ENCODE data around the gene IRS1.
"Not testable (repeated sequence)": the region's sequence is repeated elsewhere in the genome, so short reads cannot be mapped to it uniquely, and the experiment has no call there.

Gene IRS1, protein sequence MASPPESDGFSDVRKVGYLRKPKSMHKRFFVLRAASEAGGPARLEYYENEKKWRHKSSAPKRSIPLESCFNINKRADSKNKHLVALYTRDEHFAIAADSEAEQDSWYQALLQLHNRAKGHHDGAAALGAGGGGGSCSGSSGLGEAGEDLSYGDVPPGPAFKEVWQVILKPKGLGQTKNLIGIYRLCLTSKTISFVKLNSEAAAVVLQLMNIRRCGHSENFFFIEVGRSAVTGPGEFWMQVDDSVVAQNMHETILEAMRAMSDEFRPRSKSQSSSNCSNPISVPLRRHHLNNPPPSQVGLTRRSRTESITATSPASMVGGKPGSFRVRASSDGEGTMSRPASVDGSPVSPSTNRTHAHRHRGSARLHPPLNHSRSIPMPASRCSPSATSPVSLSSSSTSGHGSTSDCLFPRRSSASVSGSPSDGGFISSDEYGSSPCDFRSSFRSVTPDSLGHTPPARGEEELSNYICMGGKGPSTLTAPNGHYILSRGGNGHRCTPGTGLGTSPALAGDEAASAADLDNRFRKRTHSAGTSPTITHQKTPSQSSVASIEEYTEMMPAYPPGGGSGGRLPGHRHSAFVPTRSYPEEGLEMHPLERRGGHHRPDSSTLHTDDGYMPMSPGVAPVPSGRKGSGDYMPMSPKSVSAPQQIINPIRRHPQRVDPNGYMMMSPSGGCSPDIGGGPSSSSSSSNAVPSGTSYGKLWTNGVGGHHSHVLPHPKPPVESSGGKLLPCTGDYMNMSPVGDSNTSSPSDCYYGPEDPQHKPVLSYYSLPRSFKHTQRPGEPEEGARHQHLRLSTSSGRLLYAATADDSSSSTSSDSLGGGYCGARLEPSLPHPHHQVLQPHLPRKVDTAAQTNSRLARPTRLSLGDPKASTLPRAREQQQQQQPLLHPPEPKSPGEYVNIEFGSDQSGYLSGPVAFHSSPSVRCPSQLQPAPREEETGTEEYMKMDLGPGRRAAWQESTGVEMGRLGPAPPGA (N-terminal part only)

GRCh38 chr2:226799211-226799975 is at the start of gene IRS1:
IRS1 (minus strand) TSS chr2:226799820; CDS start chr2:226798738, 1,082 bp downstream.
- Histone ChIP-seq H3K36me3 (replicated peaks) (no peaks in the 10 kb centered on the region), H3K27me3 (ENCODE audit: low read depth) (no peaks in the 10 kb centered on the region), H3K4me1 (no peaks in the 10 kb centered on the region), H3K9me3 (no peaks in the 10 kb centered on the region), H3K4me3 (peak within 1 kb of the TSS; percentile 60)
- DNase-seq (ENCODE audit: low spot score in 2 of 2), result peak; percentile 68 to 79
- in situ Hi-C loops (cut with MboI; ENCODE audit: low sequenced_read_pairs), result loop anchor here (10.0 to 25.0 kb wide), 2 partner anchors 185 to 1137 kb away; no protein-coding TSS in a partner anchor

DNA sequence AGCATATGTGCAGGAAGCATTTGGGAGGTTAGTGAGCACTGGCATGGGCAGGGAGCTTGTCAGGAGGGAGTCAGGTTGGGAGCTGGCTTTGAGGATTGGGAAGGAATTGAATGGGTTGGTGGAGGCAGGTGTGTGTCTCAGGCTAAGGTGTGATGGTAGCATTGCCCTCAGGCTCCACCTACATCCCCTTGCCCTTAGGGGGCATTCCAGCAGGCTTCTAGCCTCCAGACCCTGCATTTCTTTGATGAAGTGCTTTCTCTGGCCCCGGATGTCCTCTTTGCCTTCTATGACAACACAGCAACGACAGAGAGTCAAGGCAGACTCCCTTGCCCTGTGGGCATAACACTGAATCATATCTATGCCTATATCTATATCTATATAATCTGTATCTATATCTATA is 49.7 kb upstream of the IRS1 start:
- Histone ChIP-seq H3K4me3 (no peak overlapping the region), H3K9me3 (no peaks in the 10 kb centered on the region), H3K4me1 (no peaks in the 10 kb centered on the region), H3K36me3 (replicated peaks) (no peaks in the 10 kb centered on the region), H3K27me3 (ENCODE audit: low read depth) (peaks cover 2% of the 10 kb centered on the region; the same call in 1 of the 2 replicates)
- DNase-seq (ENCODE audit: low spot score in 2 of 2), result no peak
- in situ Hi-C loops (cut with MboI; ENCODE audit: low sequenced_read_pairs), result no loop called here

DNA sequence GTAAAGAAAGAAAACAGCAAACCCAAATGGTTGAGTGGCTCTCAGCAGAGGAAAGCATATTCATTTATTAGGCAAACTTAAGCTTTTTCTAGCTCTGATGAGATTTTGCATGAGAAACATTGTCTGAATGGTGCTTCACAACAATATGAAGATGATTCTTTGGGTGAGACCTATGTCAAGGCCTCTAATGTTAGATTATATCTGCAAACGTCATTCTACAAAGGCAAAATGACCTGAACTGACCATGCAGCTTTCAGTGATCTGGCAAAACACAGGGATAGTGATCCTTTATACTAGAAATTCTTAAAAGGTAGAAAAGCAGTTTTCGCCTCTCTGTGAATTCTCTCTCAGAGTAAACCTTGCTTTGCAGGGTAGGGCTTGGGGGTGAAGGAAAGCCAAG is 47.9 kb upstream of the IRS1 start:
- in situ Hi-C loops (cut with MboI; ENCODE audit: low sequenced_read_pairs), result no loop called here
- no peak for DNase-seq (ENCODE audit: low spot score in 2 of 2)
- no peaks in the 10 kb centered on the region for H3K36me3 ChIP-seq (replicated peaks)
- H3K9me3 ChIP-seq, result no peaks in the 10 kb centered on the region
- H3K27me3 ChIP-seq (ENCODE audit: low read depth), result peaks cover 2% of the 10 kb centered on the region; the same call in 1 of the 2 replicates
- H3K4me3 ChIP-seq, result no peak overlapping the region
- H3K4me1 ChIP-seq, result no peaks in the 10 kb centered on the region

GRCh38 chr2:226847090-226847489 is 47.5 kb upstream of the IRS1 start:
- in situ Hi-C loops (cut with MboI; ENCODE audit: low sequenced_read_pairs), result no loop called here
- no peak for DNase-seq (ENCODE audit: low spot score in 2 of 2)
- Histone ChIP-seq H3K9me3 (no peaks in the 10 kb centered on the region), H3K4me3 (no peak overlapping the region), H3K27me3 (ENCODE audit: low read depth) (peaks cover 2% of the 10 kb centered on the region; the same call in 1 of the 2 replicates), H3K36me3 (replicated peaks) (no peaks in the 10 kb centered on the region), H3K4me1 (no peaks in the 10 kb centered on the region)

GRCh38 chr2:226845386-226846116 is 45.9 kb upstream of the IRS1 start:
- DNase-seq (ENCODE audit: low spot score in 2 of 2), result no peak
- Histone ChIP-seq H3K4me1 (no peaks in the 10 kb centered on the region), H3K36me3 (replicated peaks) (no peaks in the 10 kb centered on the region), H3K4me3 (no peak overlapping the region), H3K27me3 (ENCODE audit: low read depth) (peaks cover 2% of the 10 kb centered on the region; the same call in 1 of the 2 replicates), H3K9me3 (no peaks in the 10 kb centered on the region)
- in situ Hi-C loops (cut with MboI; ENCODE audit: low sequenced_read_pairs), result no loop called here

- H3K4me3 ChIP-seq; in situ Hi-C loops (cut with MboI; ENCODE audit: low sequenced_read_pairs); H3K36me3 ChIP-seq (replicated peaks); H3K27me3 ChIP-seq (ENCODE audit: low read depth); H3K9me3 ChIP-seq; DNase-seq (ENCODE audit: low spot score in 2 of 2); H3K4me1 ChIP-seq: not testable (repeated sequence)
These were observed 43.4 kb upstream of the IRS1 start for GRCh38 chr2:226843001-226843400.

- no peaks in the 10 kb centered on the region; the same call in 1 of the 2 replicates for H3K27me3 ChIP-seq (ENCODE audit: low read depth)
- H3K4me3 ChIP-seq, result no peak overlapping the region
- no peaks in the 10 kb centered on the region for H3K9me3 ChIP-seq
- in situ Hi-C loops (cut with MboI; ENCODE audit: low sequenced_read_pairs), result no loop called here
- no peak for DNase-seq (ENCODE audit: low spot score in 2 of 2)
- no peaks in the 10 kb centered on the region for H3K4me1 ChIP-seq
- no peaks in the 10 kb centered on the region for H3K36me3 ChIP-seq (replicated peaks)
These were observed 40.3 kb upstream of the IRS1 start for GRCh38 chr2:226839951-226840350.

DNA sequence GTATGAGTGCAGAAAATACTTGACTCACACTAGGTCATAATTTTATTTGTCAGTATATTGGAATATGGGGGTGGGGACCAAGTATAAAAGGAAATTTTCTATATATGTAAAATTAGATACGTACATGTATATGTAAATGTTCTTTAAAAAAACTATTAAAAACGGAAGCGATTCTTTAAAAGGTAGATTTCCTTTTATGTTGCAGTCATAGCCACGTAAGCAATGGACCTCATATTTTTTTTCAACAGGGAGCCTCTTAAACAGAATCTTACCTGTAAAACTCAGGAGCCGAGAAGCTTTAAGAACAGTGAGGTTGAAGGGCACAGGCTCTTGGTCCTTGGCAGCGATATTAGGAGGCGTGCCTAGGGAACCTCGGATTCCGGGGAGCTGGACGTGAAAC is 39.5 kb upstream of the IRS1 start:
- Histone ChIP-seq H3K4me1 (no peaks in the 10 kb centered on the region), H3K36me3 (replicated peaks) (no peaks in the 10 kb centered on the region), H3K27me3 (ENCODE audit: low read depth) (no peaks in the 10 kb centered on the region; the same call in 1 of the 2 replicates), H3K4me3 (no peak overlapping the region), H3K9me3 (no peaks in the 10 kb centered on the region)
- in situ Hi-C loops (cut with MboI; ENCODE audit: low sequenced_read_pairs), result no loop called here
- DNase-seq (ENCODE audit: low spot score in 2 of 2), result no peak

DNA sequence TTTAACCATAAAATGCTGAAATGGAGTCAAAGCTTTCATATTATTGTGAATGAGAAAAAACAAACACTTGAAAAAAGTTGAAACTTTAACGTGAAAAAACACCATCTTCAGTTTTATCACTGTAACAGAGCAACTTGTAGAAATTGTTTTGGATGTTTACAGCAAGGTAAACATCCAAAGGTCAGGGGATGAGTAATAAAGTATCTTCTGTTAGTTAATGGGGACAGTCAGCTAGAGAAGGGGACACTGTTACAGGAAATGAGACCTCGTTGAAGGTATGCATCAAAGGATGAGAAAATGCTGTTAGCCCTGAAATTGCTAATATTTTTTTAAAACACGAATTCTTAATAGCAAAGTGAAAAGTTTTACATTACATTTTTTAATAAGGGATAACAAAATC is 39.1 kb upstream of the IRS1 start:
- in situ Hi-C loops (cut with MboI; ENCODE audit: low sequenced_read_pairs), result no loop called here
- no peak overlapping the region for H3K4me3 ChIP-seq

GRCh38 chr2:226837787-226838603 is 38.4 kb upstream of the IRS1 start:
- no peaks in the 10 kb centered on the region for H3K4me1 ChIP-seq
- in situ Hi-C loops (cut with MboI; ENCODE audit: low sequenced_read_pairs), result no loop called here
- H3K9me3 ChIP-seq, result no peaks in the 10 kb centered on the region
- no peaks in the 10 kb centered on the region for H3K36me3 ChIP-seq (replicated peaks)
- H3K27me3 ChIP-seq (ENCODE audit: low read depth), result no peaks in the 10 kb centered on the region; the same call in 1 of the 2 replicates
- DNase-seq (ENCODE audit: low spot score in 2 of 2), result no peak
- H3K4me3 ChIP-seq, result no peak overlapping the region

More for the DNA sequence above, 39.1 kb upstream of the IRS1 start:
- Histone ChIP-seq H3K27me3 (ENCODE audit: low read depth) (no peaks in the 10 kb centered on the region; the same call in 1 of the 2 replicates), H3K4me1 (no peaks in the 10 kb centered on the region), H3K9me3 (no peaks in the 10 kb centered on the region), H3K36me3 (replicated peaks) (no peaks in the 10 kb centered on the region)
- no peak for DNase-seq (ENCODE audit: low spot score in 2 of 2)

DNA sequence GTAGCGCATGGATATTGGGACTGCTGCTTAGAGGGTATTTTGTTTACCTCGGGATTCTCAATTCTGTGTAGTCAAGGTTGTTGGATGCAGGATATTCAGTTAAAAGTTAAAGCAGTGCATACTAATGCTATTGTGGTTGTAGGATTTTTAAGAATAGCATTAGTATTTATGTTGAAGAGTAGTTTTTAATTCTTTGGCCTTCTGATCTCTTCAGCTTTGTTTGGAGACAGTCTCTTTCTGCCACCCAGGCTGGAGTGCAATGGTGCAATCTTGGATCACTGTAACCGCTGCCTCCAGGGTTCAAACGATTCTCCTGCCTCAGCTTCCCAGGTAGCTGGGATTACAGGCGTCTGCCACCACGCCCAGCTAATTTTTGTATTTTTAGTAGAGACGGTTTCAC is 37.7 kb upstream of the IRS1 start:
- Histone ChIP-seq H3K36me3 (replicated peaks) (no peaks in the 10 kb centered on the region), H3K27me3 (ENCODE audit: low read depth) (peaks cover 1% of the 10 kb centered on the region; the same call in 1 of the 2 replicates), H3K4me1 (no peaks in the 10 kb centered on the region), H3K4me3 (no peak overlapping the region), H3K9me3 (no peaks in the 10 kb centered on the region)
- DNase-seq (ENCODE audit: low spot score in 2 of 2), result no peak
- in situ Hi-C loops (cut with MboI; ENCODE audit: low sequenced_read_pairs), result no loop called here

- Histone ChIP-seq H3K27me3 (ENCODE audit: low read depth) (peaks cover 4% of the 10 kb centered on the region; the same call in 1 of the 2 replicates), H3K4me1 (no peaks in the 10 kb centered on the region), H3K9me3 (no peaks in the 10 kb centered on the region), H3K4me3 (peak overlapping the region; percentile 1; the same call in 1 of the 2 replicates), H3K36me3 (replicated peaks) (no peaks in the 10 kb centered on the region)
- DNase-seq (ENCODE audit: low spot score in 2 of 2), result no peak
- in situ Hi-C loops (cut with MboI; ENCODE audit: low sequenced_read_pairs), result no loop called here
These were observed 36.9 kb upstream of the IRS1 start for GRCh38 chr2:226836548-226836885.

Measured in HAP-1 (cell line).